GM13977 (cell line): Measurements from ENCODE around the gene ZNF334.

Experiments
- DNase-seq: peaks from one replicate; pipeline ENCODE4 v3.0.0; 2012; ENCODE audit warnings: low spot score
- CTCF ChIP-seq: IDR thresholded peaks from 2 replicates; pipeline ENCODE4 v1.5.1; 2012; ENCODE audit warnings: mild to moderate bottlenecking, control low read depth; ENCODE audit not compliant: insufficient read depth; ENCODE audit errors: extremely low read depth, missing control alignments
- in situ Hi-C: fragments of 300-500 bp; cut with MboI; formaldehyde crosslinking; loops from one replicate; pipeline ENCODE4 v1.12.0; 2022; ENCODE audit warnings: low sequenced_read_pairs, low pct_unique_long_range_greater_than_20kb, mixed read lengths, inconsistent platforms; ENCODE audit not compliant: unreplicated experiment

The ZNF334 gene

GRCh38 chr20:46501337-46501942 is 11.9 kb downstream of the ZNF334 start:
- no peak for TF ChIP-seq CTCF
- DNase-seq = no peak
- in situ Hi-C loops = no loop called here

- DNase-seq = no peak
- in situ Hi-C loops = no loop called here
- no peak for TF ChIP-seq CTCF
Measured at GRCh38 chr20:46494077-46494476, 19.3 kb downstream of the ZNF334 start.

GRCh38 chr20:46491354-46491753 is 22.0 kb downstream of the ZNF334 start:
- in situ Hi-C loops = no loop called here
- DNase-seq = no peak
- TF ChIP-seq CTCF = no peak

- no peak for DNase-seq
- no peak for TF ChIP-seq CTCF
- in situ Hi-C loops = no loop called here
Measured at GRCh38 chr20:46488451-46488850, 24.9 kb downstream of the ZNF334 start.

GRCh38 chr20:46487628-46488027 is 25.7 kb downstream of the ZNF334 start:
- no peak for TF ChIP-seq CTCF
- in situ Hi-C loops = no loop called here

GRCh38 chr20:46485431-46485830 is 27.9 kb downstream of the ZNF334 start:
- in situ Hi-C loops = no loop called here
- TF ChIP-seq CTCF = no peak
- no peak for DNase-seq

More at GRCh38 chr20:46487628-46488027, 25.7 kb downstream of the ZNF334 start:
- no peak for DNase-seq
